ENCODE data around the gene FBXO27. TPM values are rescaled to one million over a fixed set of nuclear protein-coding genes. Genes with fewer than 3 reads are reported as not detected.

FBXO27 gene
- total and polyA plus RNA-seq, 11 donors: 4.0 to 38.3 (median 21.0) TPM

DNA sequence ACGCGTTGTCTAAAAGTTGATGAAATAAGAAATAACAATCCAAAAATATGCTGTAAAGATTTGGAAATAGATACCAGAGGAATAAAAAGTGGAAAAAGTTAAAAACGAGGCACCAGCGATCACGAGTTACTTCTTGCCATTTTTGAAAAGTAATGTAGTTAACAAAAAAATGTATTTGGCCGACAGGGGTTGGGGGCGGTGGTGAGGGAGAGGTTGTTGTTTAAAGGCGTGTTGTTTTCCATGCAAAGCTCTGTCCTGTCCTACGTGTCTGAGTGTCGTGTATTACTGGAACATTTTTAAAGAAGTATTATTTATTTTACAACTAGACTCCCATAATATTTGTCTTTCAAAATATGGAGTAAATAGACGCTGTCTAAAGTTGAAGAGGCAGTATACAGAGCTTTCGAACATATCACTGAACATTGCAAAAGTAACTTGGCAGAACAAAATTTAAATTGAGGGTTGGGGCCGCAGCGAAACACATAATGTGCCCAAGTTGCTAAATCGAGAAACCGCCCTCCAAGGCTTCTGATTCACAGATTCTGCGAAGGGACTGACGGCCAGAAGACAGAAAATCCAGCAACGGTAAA lies 57.6 kb downstream of the FBXO27 start:
- WGBS, 4 donors: 42 to 55% (median 53%) methylated on average over 19 of the region's 19 CpGs
- Histone ChIP-seq H3K36me3 (no peaks in the 10 kb centered on the region), H3K27ac (peak overlapping the region; percentile 50 to 91 (median 78)), H3K4me1 (peaks cover 0 to 18% (median 6%) of the 10 kb centered on the region in 12 donors), H3K27me3 (peaks cover 0 to 18% (median 0%) of the 10 kb centered on the region in 9 donors), H3K9me3 (peaks cover 0 to 1% (median 0%) of the 10 kb centered on the region in 12 donors), H3K4me3 (peak overlapping the region; percentile 42 to 75 (median 62))
- DNase-seq (no peak), ATAC-seq (no peak)
- intact Hi-C loops (cut with DNase I): no loop called here
- no peak for TF ChIP-seq POLR2A (IDR thresholded peaks at IDR 0.05)
- TF ChIP-seq, protein P1, sequence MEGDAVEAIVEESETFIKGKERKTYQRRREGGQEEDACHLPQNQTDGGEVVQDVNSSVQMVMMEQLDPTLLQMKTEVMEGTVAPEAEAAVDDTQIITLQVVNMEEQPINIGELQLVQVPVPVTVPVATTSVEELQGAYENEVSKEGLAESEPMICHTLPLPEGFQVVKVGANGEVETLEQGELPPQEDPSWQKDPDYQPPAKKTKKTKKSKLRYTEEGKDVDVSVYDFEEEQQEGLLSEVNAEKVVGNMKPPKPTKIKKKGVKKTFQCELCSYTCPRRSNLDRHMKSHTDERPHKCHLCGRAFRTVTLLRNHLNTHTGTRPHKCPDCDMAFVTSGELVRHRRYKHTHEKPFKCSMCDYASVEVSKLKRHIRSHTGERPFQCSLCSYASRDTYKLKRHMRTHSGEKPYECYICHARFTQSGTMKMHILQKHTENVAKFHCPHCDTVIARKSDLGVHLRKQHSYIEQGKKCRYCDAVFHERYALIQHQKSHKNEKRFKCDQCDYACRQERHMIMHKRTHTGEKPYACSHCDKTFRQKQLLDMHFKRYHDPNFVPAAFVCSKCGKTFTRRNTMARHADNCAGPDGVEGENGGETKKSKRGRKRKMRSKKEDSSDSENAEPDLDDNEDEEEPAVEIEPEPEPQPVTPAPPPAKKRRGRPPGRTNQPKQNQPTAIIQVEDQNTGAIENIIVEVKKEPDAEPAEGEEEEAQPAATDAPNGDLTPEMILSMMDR (IDR thresholded peaks at IDR 0.05): no peak

Other genes with a start within 250 kb of the FBXO27 start
- gene LGALS7B, start 243.3 kb downstream of the FBXO27 start, total RNA-seq: not detected
- not detected for gene LGALS7B, start 243.3 kb downstream of the FBXO27 start, polyA plus RNA-seq
- 1 to 10 TPM in 2 of 9 donors, under 1 TPM in 5, not detected in 2; 0.35 to 1.3 (median 0.65) TPM for gene LGALS4, start 219.6 kb downstream of the FBXO27 start, total RNA-seq
- under 1 TPM; 0.68 to 0.91 TPM for gene LGALS4, start 219.6 kb downstream of the FBXO27 start, polyA plus RNA-seq
- 100 to 1,000 TPM; 382 to 799 (median 564) TPM for gene ECH1, start 200.8 kb downstream of the FBXO27 start, total RNA-seq
- gene ECH1, start 200.8 kb downstream of the FBXO27 start, polyA plus RNA-seq: 1,000 to 10,000 TPM in 1 of 2 donors, 100 to 1,000 TPM in 1; 446 to 1,292 TPM
- gene HNRNPL, start 182.6 kb downstream of the FBXO27 start, total RNA-seq: 100 to 1,000 TPM in 8 of 9 donors, 10 to 100 TPM in 1; 93.6 to 256 (median 165) TPM
- 100 to 1,000 TPM; 103 to 142 TPM for gene HNRNPL, start 182.6 kb downstream of the FBXO27 start, polyA plus RNA-seq
- gene RINL, start 154.3 kb downstream of the FBXO27 start, total RNA-seq: 1 to 10 TPM; 1.6 to 5.7 (median 3.3) TPM
- 10 to 100 TPM in 1 of 2 donors, 1 to 10 TPM in 1; 5.6 to 11.3 TPM for gene RINL, start 154.3 kb downstream of the FBXO27 start, polyA plus RNA-seq
- 100 to 1,000 TPM in 2 of 9 donors, 10 to 100 TPM in 7; 58.3 to 158 (median 62.4) TPM for gene SIRT2, start 132.9 kb downstream of the FBXO27 start, total RNA-seq
- 100 to 1,000 TPM in 1 of 2 donors, 10 to 100 TPM in 1; 51.0 to 104 TPM for gene SIRT2, start 132.9 kb downstream of the FBXO27 start, polyA plus RNA-seq
- 10 to 100 TPM; 17.2 to 38.6 (median 22.2) TPM for gene NFKBIB, start 132.6 kb downstream of the FBXO27 start, total RNA-seq
- gene NFKBIB, start 132.6 kb downstream of the FBXO27 start, polyA plus RNA-seq: 10 to 100 TPM; 35.0 to 90.4 TPM
- gene CCER2, start 120.4 kb downstream of the FBXO27 start, total RNA-seq: under 1 TPM in 2 of 9 donors, not detected in 7; 0.35 to 0.58 TPM
- gene CCER2, start 120.4 kb downstream of the FBXO27 start, polyA plus RNA-seq: under 1 TPM in 1 of 2 donors, not detected in 1; 0.42 TPM
- gene SARS2, start 101.8 kb downstream of the FBXO27 start, total RNA-seq: 10 to 100 TPM in 8 of 9 donors, 1 to 10 TPM in 1; 9.0 to 29.1 (median 16.7) TPM
- gene SARS2, start 101.8 kb downstream of the FBXO27 start, polyA plus RNA-seq: 10 to 100 TPM in 1 of 2 donors, 1 to 10 TPM in 1; 10.0 to 26.4 TPM
- 10 to 100 TPM; 45.7 to 67.9 (median 52.6) TPM for gene MRPS12, start 101.6 kb downstream of the FBXO27 start, total RNA-seq
- 100 to 1,000 TPM in 1 of 2 donors, 10 to 100 TPM in 1; 54.4 to 115 TPM for gene MRPS12, start 101.6 kb downstream of the FBXO27 start, polyA plus RNA-seq
- gene FBXO17, start 56.8 kb downstream of the FBXO27 start, total RNA-seq: 1 to 10 TPM; 1.4 to 4.9 (median 2.5) TPM
- 1 to 10 TPM; 1.2 to 2.4 TPM for gene FBXO17, start 56.8 kb downstream of the FBXO27 start, polyA plus RNA-seq
- not detected for gene ACP7, start 51.8 kb upstream of the FBXO27 start, total RNA-seq
- gene ACP7, start 51.8 kb upstream of the FBXO27 start, polyA plus RNA-seq: not detected
- gene PAK4, start 93.2 kb upstream of the FBXO27 start, total RNA-seq: 10 to 100 TPM; 11.5 to 22.1 (median 16.2) TPM
- gene PAK4, start 93.2 kb upstream of the FBXO27 start, polyA plus RNA-seq: 10 to 100 TPM in 1 of 2 donors, 1 to 10 TPM in 1; 9.5 to 25.8 TPM
- under 1 TPM in 1 of 9 donors, not detected in 8; 0.16 TPM for gene NCCRP1, start 164.4 kb upstream of the FBXO27 start, total RNA-seq
- gene NCCRP1, start 164.4 kb upstream of the FBXO27 start, polyA plus RNA-seq: not detected
- gene SYCN, start 171.7 kb upstream of the FBXO27 start, total RNA-seq: under 1 TPM in 1 of 9 donors, not detected in 8; 0.77 TPM
- gene SYCN, start 171.7 kb upstream of the FBXO27 start, polyA plus RNA-seq: not detected
- not detected for gene IFNL3, start 212.5 kb upstream of the FBXO27 start, total RNA-seq
- gene IFNL3, start 212.5 kb upstream of the FBXO27 start, polyA plus RNA-seq: not detected
- gene IFNL4, start 216.3 kb upstream of the FBXO27 start, total RNA-seq: not detected
- not detected for gene IFNL4, start 216.3 kb upstream of the FBXO27 start, polyA plus RNA-seq
- gene IFNL2, start 235.8 kb upstream of the FBXO27 start, total RNA-seq: not detected
- gene IFNL2, start 235.8 kb upstream of the FBXO27 start, polyA plus RNA-seq: not detected